GM19351 (cell line): ENCODE results near the gene ATP6V1E1.
"Not testable (repeated sequence)": the region's sequence is repeated elsewhere in the genome, so short reads cannot be mapped to it uniquely, and the experiment has no call there.

Experiments
- ATAC-seq: cut with Tn5 transposase; IDR thresholded peaks from one replicate; pipeline ENCODE4 v1.9.1; 2021; ENCODE audit warnings: mild to moderate bottlenecking, moderate library complexity; ENCODE audit not compliant: unreplicated experiment

ATP6V1E1 gene

GRCh38 chr22:17583151-17583550 lies 45.4 kb downstream of the ATP6V1E1 start:
- ATAC-seq = no peak

GRCh38 chr22:17581631-17582030 lies 46.9 kb downstream of the ATP6V1E1 start:
- ATAC-seq = no peak

GRCh38 chr22:17581056-17581455 lies 47.5 kb downstream of the ATP6V1E1 start:
- no peak for ATAC-seq

- ATAC-seq = no peak
Measured at GRCh38 chr22:17580441-17581031, 48.0 kb downstream of the ATP6V1E1 start.

GRCh38 chr22:17579535-17579981 lies 49.0 kb downstream of the ATP6V1E1 start:
- ATAC-seq = no peak

GRCh38 chr22:17578136-17578754 lies 50.3 kb downstream of the ATP6V1E1 start:
- no peak for ATAC-seq

GRCh38 chr22:17576470-17576869 lies 52.1 kb downstream of the ATP6V1E1 start:
- no peak for ATAC-seq

GRCh38 chr22:17575681-17576080 lies 52.9 kb downstream of the ATP6V1E1 start:
- ATAC-seq = no peak

- ATAC-seq = no peak
Measured at GRCh38 chr22:17575151-17575550, 53.4 kb downstream of the ATP6V1E1 start.

GRCh38 chr22:17570851-17571631 lies 57.5 kb downstream of the ATP6V1E1 start:
- ATAC-seq = no peak

- no peak for ATAC-seq
Measured at GRCh38 chr22:17569971-17570511, 58.5 kb downstream of the ATP6V1E1 start.

GRCh38 chr22:17566776-17567175 lies 61.8 kb downstream of the ATP6V1E1 start:
- no peak for ATAC-seq

GRCh38 chr22:17566016-17566687 lies 62.4 kb downstream of the ATP6V1E1 start:
- ATAC-seq = not testable (repeated sequence)

GRCh38 chr22:17563936-17564391 lies 64.6 kb downstream of the ATP6V1E1 start:
- ATAC-seq = no peak

- ATAC-seq = no peak
Measured at GRCh38 chr22:17562906-17563870, 65.4 kb downstream of the ATP6V1E1 start, which contains the start of gene SLC25A18. Gene SLC25A18, plus strand, starts transcription at chr22:17563498. Its CDS starts 16,447 bp downstream, at chr22:17579945.

- no peak for ATAC-seq
Measured at GRCh38 chr22:17559188-17559587, 69.4 kb downstream of the ATP6V1E1 start.

- ATAC-seq = no peak
Measured at GRCh38 chr22:17554814-17555213, 73.7 kb downstream of the ATP6V1E1 start.

GRCh38 chr22:17552737-17553136 lies 75.8 kb downstream of the ATP6V1E1 start:
- ATAC-seq = no peak

- no peak for ATAC-seq
Measured at GRCh38 chr22:17549655-17550054, 78.9 kb downstream of the ATP6V1E1 start.

GRCh38 chr22:17549183-17549582 lies 79.4 kb downstream of the ATP6V1E1 start:
- no peak for ATAC-seq
